PFSK-1 (cell line): ENCODE measurements around the gene PCDHGA6.

ENCODE experiments used
- POLR2AphosphoS5 ChIP-seq: IDR thresholded peaks from 2 replicates; pipeline ENCODE4 v1.6.1; 2012; ENCODE audit warnings: low read depth, mild to moderate bottlenecking, control low read depth, low read length, moderate library complexity
- REST ChIP-seq, 2 experiments: IDR thresholded peaks; 2 replicates each; pipeline versions ENCODE4 v1.6.1 to v1.8.0; 2011 to 2012; ENCODE audit warnings: low read depth in 2 of 2, low read length in 2 of 2, control low read depth in 1 of 2, inconsistent platforms in 1 of 2, mild to moderate bottlenecking in 1 of 2, moderate library complexity in 1 of 2; ENCODE audit not compliant: insufficient read depth in 1 of 2
- SIN3A ChIP-seq: IDR thresholded peaks from 2 replicates; pipeline ENCODE4 v1.6.1; 2012; ENCODE audit warnings: mild to moderate bottlenecking, low read length, moderate library complexity, borderline replicate concordance; ENCODE audit not compliant: insufficient read depth
- TAF1 ChIP-seq: IDR thresholded peaks from 2 replicates; pipeline ENCODE4 v1.6.1; 2012; ENCODE audit warnings: low read length, control low read depth, borderline replicate concordance; ENCODE audit not compliant: insufficient read depth

- no peak for TF ChIP-seq POLR2AphosphoS5
- TF ChIP-seq REST (IDR thresholded peaks at IDR 0.05; ENCODE audit: insufficient read depth in 1 of 2, low read depth in 2 of 2, low read length in 2 of 2), result no peak
- TF ChIP-seq TAF1, result no peak
- TF ChIP-seq SIN3A, result no peak
These were observed 3.5 kb upstream of the PCDHGA6 start, which contains the start of gene PCDHGB3 for GRCh38 chr5:141369994-141370848.
